SK-N-SH treated with all-trans-retinoic acid at 6 μM for 48 hours (cell line): ENCODE data around the gene GPSM1.

Experiments
- ATAC-seq: fragments of 200-7000 bp; cut with Tn5 transposase; 3 replicates; pipeline ENCODE4 v1.9.1; 2020; ENCODE audit warnings: mild to moderate bottlenecking, moderate library complexity
- ARNTL ChIP-seq: fragments of 450-650 bp; formaldehyde crosslinking; IDR thresholded peaks from 2 replicates; pipeline ENCODE4 v1.5.0; 2020; ENCODE audit warnings: low read depth, mild to moderate bottlenecking, moderate library complexity, borderline replicate concordance
- BACH2 ChIP-seq: fragments of 250-450 bp; sonication (Bioruptor Pico); IDR thresholded peaks from 2 replicates; pipeline ENCODE4 v1.9.0; 2021; ENCODE audit warnings: mild to moderate bottlenecking, borderline replicate concordance
- ESRRG ChIP-seq: fragments of 250-450 bp; sonication (Bioruptor Pico); IDR thresholded peaks from 2 replicates; pipeline ENCODE4 v1.6.1; 2021; ENCODE audit warnings: mild to moderate bottlenecking
- GLIS3 ChIP-seq: fragments of 250-450 bp; sonication (Bioruptor Pico); IDR thresholded peaks from 2 replicates; pipeline ENCODE4 v1.5.0; 2020; ENCODE audit warnings: mild to moderate bottlenecking, moderate library complexity
- OSR1 ChIP-seq: fragments of 250-450 bp; sonication (Bioruptor Pico); IDR thresholded peaks from 2 replicates; pipeline ENCODE4 v1.8.0; 2022; ENCODE audit warnings: moderate library complexity, mild to moderate bottlenecking, inconsistent platforms
- POU6F1 ChIP-seq: fragments of 250-450 bp; sonication (Bioruptor Pico); IDR thresholded peaks from 2 replicates; pipeline ENCODE4 v1.8.0; 2021; ENCODE audit warnings: low read depth, mild to moderate bottlenecking, moderate library complexity, borderline replicate concordance
- PPARA ChIP-seq: fragments of 250-450 bp; sonication (Bioruptor Pico); IDR thresholded peaks from 2 replicates; pipeline ENCODE4 v1.5.0; 2020; ENCODE audit warnings: mild to moderate bottlenecking, borderline replicate concordance
- SNAI2 ChIP-seq: fragments of 250-450 bp; sonication (Bioruptor Pico); IDR thresholded peaks from 2 replicates; pipeline ENCODE4 v1.5.0; 2020; ENCODE audit warnings: mild to moderate bottlenecking, moderate library complexity
- TOX ChIP-seq: fragments of 250-450 bp; sonication (Bioruptor Pico); IDR thresholded peaks from 2 replicates; pipeline ENCODE4 v1.8.0; 2021; ENCODE audit warnings: mild to moderate bottlenecking, moderate library complexity, borderline replicate concordance
- TSHZ2 ChIP-seq: fragments of 250-450 bp; sonication (Bioruptor Pico); IDR thresholded peaks from 2 replicates; pipeline ENCODE4 v1.5.0; 2020; ENCODE audit warnings: mild to moderate bottlenecking, moderate library complexity
- ZC3H10 ChIP-seq: fragments of 250-450 bp; sonication (Bioruptor Pico); IDR thresholded peaks from 2 replicates; pipeline ENCODE4 v1.5.1; 2021; ENCODE audit warnings: mild to moderate bottlenecking, moderate library complexity
- ZFP3 ChIP-seq: fragments of 250-450 bp; sonication (Bioruptor Pico); IDR thresholded peaks from 2 replicates; pipeline ENCODE4 v1.5.0; 2020; ENCODE audit warnings: mild to moderate bottlenecking, moderate library complexity
- ZNF70 ChIP-seq: fragments of 450-650 bp; formaldehyde crosslinking; IDR thresholded peaks from 2 replicates; pipeline ENCODE4 v1.5.0; 2020; ENCODE audit warnings: mild to moderate bottlenecking, moderate library complexity
- ZNF8 ChIP-seq: fragments of 450-650 bp; formaldehyde crosslinking; IDR thresholded peaks from 2 replicates; pipeline ENCODE4 v1.5.0; 2020; ENCODE audit warnings: mild to moderate bottlenecking, moderate library complexity
- TF ChIP-seq, protein P1 (sequence below): fragments of 250-450 bp; sonication (Bioruptor Pico); IDR thresholded peaks from 2 replicates; pipeline ENCODE4 v1.8.0; 2020; ENCODE audit warnings: mild to moderate bottlenecking, moderate library complexity, borderline replicate concordance

Gene GPSM1

DNA sequence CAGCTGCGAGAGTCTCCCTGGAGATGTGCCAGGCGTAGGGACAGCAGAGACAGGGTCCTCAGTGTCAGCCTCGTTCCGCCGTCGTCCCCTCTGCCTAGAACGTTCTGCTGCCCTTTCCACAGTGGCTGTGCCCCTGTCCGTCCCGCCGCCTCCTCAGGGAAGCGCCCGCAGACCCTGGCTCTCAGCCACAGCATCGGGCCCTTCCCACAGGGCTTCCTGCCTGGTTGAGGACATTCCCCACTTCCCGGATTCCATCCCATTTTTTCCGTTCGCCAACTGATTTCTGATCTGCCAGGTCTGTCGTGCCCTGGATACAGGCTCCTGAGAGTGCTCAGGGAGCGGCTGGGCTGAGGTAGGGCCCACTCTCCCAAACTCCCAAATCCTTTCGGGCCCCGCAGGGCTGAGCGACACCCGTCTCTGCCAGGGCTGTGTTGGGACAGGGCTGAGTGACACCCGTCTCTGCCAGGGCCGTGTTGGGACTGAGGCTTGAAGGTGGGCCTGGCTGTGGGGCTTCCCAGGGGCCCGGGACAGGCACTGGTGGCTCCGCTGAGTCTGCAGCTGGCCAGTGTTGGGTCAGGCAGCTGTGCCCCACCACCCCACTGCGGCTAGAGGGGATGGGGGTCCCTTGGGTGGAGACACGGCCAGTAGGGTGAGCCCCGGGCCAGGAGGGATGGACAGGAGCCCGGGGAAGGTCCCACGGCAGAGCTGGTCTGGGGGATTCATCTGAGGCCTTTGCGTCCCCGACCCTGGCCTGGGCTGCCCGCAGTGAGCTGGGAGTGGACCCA lies 20.3 kb downstream of the GPSM1 start:
- no peak for ATAC-seq
- TF ChIP-seq TSHZ2 (CRISPR knock-in tag) (no peak), OSR1 (CRISPR knock-in tag) (no peak), ZNF70 (CRISPR knock-in tag) (no peak)
- TF ChIP-seq, protein P1, sequence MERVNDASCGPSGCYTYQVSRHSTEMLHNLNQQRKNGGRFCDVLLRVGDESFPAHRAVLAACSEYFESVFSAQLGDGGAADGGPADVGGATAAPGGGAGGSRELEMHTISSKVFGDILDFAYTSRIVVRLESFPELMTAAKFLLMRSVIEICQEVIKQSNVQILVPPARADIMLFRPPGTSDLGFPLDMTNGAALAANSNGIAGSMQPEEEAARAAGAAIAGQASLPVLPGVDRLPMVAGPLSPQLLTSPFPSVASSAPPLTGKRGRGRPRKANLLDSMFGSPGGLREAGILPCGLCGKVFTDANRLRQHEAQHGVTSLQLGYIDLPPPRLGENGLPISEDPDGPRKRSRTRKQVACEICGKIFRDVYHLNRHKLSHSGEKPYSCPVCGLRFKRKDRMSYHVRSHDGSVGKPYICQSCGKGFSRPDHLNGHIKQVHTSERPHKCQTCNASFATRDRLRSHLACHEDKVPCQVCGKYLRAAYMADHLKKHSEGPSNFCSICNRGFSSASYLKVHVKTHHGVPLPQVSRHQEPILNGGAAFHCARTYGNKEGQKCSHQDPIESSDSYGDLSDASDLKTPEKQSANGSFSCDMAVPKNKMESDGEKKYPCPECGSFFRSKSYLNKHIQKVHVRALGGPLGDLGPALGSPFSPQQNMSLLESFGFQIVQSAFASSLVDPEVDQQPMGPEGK, result no peak
- TF ChIP-seq, all 23 proteins: peak for 0

DNA sequence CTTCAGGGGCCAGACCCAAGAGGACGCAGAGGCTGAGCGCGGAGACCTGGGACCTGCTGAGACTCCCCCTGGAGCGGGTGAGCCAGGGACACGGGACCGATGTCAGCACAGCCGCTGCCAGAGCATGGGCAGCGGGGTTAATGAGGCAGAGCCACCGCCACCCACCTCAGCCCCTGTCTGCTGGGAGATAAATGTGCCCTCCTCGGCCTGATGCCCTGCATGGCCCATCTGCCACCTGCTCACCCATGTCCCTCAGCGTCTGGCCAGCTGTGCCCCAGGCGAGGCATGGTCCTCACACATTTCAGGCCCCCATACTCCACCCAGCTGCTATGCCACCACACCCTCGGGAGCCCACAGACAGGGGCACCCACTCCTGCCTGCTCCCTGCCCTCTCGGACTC lies 21.4 kb downstream of the GPSM1 start:
- no peak for ATAC-seq
- TF ChIP-seq ZNF70 (CRISPR knock-in tag), result no peak
- TF ChIP-seq ESRRG (CRISPR knock-in tag), result no peak
- no peak for TF ChIP-seq ZNF8 (CRISPR knock-in tag)
- no peak for TF ChIP-seq TOX
- no peak for TF ChIP-seq SNAI2 (CRISPR knock-in tag)
- no peak for TF ChIP-seq ZFP3 (CRISPR knock-in tag)
- TF ChIP-seq OSR1 (CRISPR knock-in tag), result no peak
- TF ChIP-seq GLIS3 (CRISPR knock-in tag), result no peak
- TF ChIP-seq ARNTL, result no peak
- TF ChIP-seq PPARA (CRISPR knock-in tag), result no peak
- TF ChIP-seq, all 23 proteins: peak for 0

GRCh38 chr9:136349546-136349945 lies 22.2 kb downstream of the GPSM1 start:
- ATAC-seq, result no peak
- TF ChIP-seq PPARA (CRISPR knock-in tag), result no peak
- TF ChIP-seq, all 23 proteins: peak for 0

GRCh38 chr9:136351252-136351800 lies 24.0 kb downstream of the GPSM1 start:
- TF ChIP-seq BACH2 (CRISPR knock-in tag) (no peak), TSHZ2 (CRISPR knock-in tag) (no peak), POU6F1 (CRISPR knock-in tag) (no peak), ZC3H10 (CRISPR knock-in tag) (no peak), PPARA (CRISPR knock-in tag) (no peak), OSR1 (CRISPR knock-in tag) (no peak)
- ATAC-seq, result peak; percentile 3

DNA sequence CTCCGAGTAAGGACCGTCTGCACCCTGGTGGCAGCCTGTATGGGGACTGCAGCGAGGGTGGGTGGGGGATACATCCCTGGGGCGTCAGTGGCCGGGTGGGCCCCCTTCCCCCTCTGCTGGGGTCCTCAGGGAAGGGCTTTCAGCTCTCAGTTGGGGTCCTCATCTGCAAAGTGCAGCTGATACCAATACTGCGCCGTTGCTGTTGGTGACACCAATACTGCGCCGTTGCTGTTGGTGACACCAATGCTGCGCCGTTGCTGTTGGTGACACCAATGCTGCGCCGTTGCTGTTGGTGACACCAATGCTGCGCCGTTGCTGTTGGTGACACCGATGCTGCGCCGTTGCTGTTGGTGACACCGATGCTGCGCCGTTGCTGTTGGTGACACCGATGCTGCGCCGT lies 24.5 kb downstream of the GPSM1 start:
- ATAC-seq, result peak; percentile 21
